Measurements from ENCODE around the gene LENEP. TPM values are rescaled to one million over a fixed set of nuclear protein-coding genes. Genes with fewer than 3 reads are reported as not detected.

LENEP gene
- 0.16 and 0.18 TPM in 2 replicates for total RNA-seq (2014; rRNA removed; shearing (Covaris generic))

- no peak for DNase-seq (ENCODE audit: low spot score)
These were observed at the start of gene LENEP for GRCh38 chr1:154993572-154994268. TSS of gene LENEP (plus strand) at chr1:154993586. CDS start at chr1:154993608, 22 bp downstream.

- peak; percentile 59 for DNase-seq (ENCODE audit: low spot score)
These were observed 49.6 kb upstream of the LENEP start for GRCh38 chr1:154943649-154944400.

- DNase-seq (ENCODE audit: low spot score) = no peak
These were observed 48.8 kb upstream of the LENEP start for GRCh38 chr1:154944401-154945159.

GRCh38 chr1:154945160-154945961, 48.0 kb upstream of the LENEP start:
- no peak for DNase-seq (ENCODE audit: low spot score)

- DNase-seq (ENCODE audit: low spot score) = no peak
These were observed 47.2 kb upstream of the LENEP start for GRCh38 chr1:154945962-154946850.

- no peak for DNase-seq (ENCODE audit: low spot score)
These were observed 45.3 kb upstream of the LENEP start for GRCh38 chr1:154948079-154948478.

- DNase-seq (ENCODE audit: low spot score) = no peak
These were observed 41.3 kb upstream of the LENEP start for GRCh38 chr1:154951901-154952657.

GRCh38 chr1:154952664-154953063, 40.7 kb upstream of the LENEP start:
- DNase-seq (ENCODE audit: low spot score) = no peak

- DNase-seq (ENCODE audit: low spot score) = no peak
These were observed 39.8 kb upstream of the LENEP start for GRCh38 chr1:154953611-154954038.

GRCh38 chr1:154954541-154954940, 38.8 kb upstream of the LENEP start:
- DNase-seq (ENCODE audit: low spot score) = no peak

GRCh38 chr1:154955039-154955717, 38.2 kb upstream of the LENEP start:
- peak; percentile 60 for DNase-seq (ENCODE audit: low spot score)

- DNase-seq (ENCODE audit: low spot score) = peak; percentile 93
These were observed 37.5 kb upstream of the LENEP start, which contains the start of gene PBXIP1 for GRCh38 chr1:154955718-154956543. TSS of gene PBXIP1 (minus strand) at chr1:154956099. CDS start at chr1:154953721, 2,378 bp downstream.

GRCh38 chr1:154956544-154956941, 36.8 kb upstream of the LENEP start:
- no peak for DNase-seq (ENCODE audit: low spot score)

GRCh38 chr1:154957091-154957657, 36.2 kb upstream of the LENEP start:
- peak; percentile 17 for DNase-seq (ENCODE audit: low spot score)

- no peak for DNase-seq (ENCODE audit: low spot score)
These were observed 35.4 kb upstream of the LENEP start for GRCh38 chr1:154958036-154958435.

GRCh38 chr1:154958681-154959425, 34.5 kb upstream of the LENEP start:
- no peak for DNase-seq (ENCODE audit: low spot score)

GRCh38 chr1:154959426-154959780, 34.0 kb upstream of the LENEP start:
- no peak for DNase-seq (ENCODE audit: low spot score)

All from HT-29 (cell line).